ENCODE measurements around the gene EXOC6B. TPM values are rescaled to one million over a fixed set of nuclear protein-coding genes. Genes with fewer than 3 reads are reported as not detected.

The EXOC6B gene
- total RNA-seq, 1 experiment from 2014 or later, result 40.1 TPM

- no peaks in the 10 kb centered on the region for H3K23me2 ChIP-seq (ENCODE audit: insufficient read length, low read depth, low read length, poor library complexity, severe bottlenecking)
- WGBS (ENCODE audit: extremely low coverage, insufficient read length, low lambda C conversion rate), result no CpG with 5 or more reads among the region's 3 CpGs
- Mint-ChIP-seq H3K27ac (no peak overlapping the region), H3K4me1 (peaks cover 7 to 11% of the 10 kb centered on the region in 2 experiments; a peak in 3 of 4 replicates), H3K27me3 (ENCODE audit: low read depth) (no peaks in the 10 kb centered on the region), H3K9me3 (no peaks in the 10 kb centered on the region), H3K36me3 (ENCODE audit: insufficient read depth in 1 of 3, low read depth in 3 of 3) (no peaks in the 10 kb centered on the region), H3K4me3 (no peak overlapping the region)
- no peaks in the 10 kb centered on the region for H3K9me3 ChIP-seq (ENCODE audit: control insufficient read depth, low read depth, low read length)
- no peak overlapping the region for H3K4me2 ChIP-seq (ENCODE audit: insufficient read depth, insufficient read length, low read length)
- no peak overlapping the region for H2AFZ ChIP-seq (ENCODE audit: low read length)
- no peaks in the 10 kb centered on the region for H4K20me1 ChIP-seq (ENCODE audit: control insufficient read depth, insufficient read depth, insufficient read length)
- H4K91ac ChIP-seq (ENCODE audit: insufficient read length, low read depth, low read length), result no peak overlapping the region
- H4K8ac ChIP-seq (replicated peaks; ENCODE audit: insufficient read length, low read depth, low read length), result no peak overlapping the region
- no peak overlapping the region for H3K18ac ChIP-seq (ENCODE audit: insufficient read length, low read depth, low read length)
- no peaks in the 10 kb centered on the region for H3K4me1 ChIP-seq (ENCODE audit: insufficient read depth, low read length)
- no peak overlapping the region for H2BK12ac ChIP-seq (ENCODE audit: insufficient read length, low read depth, low read length)
- no peak overlapping the region for H2BK15ac ChIP-seq (ENCODE audit: low read depth, low read length)
- no peaks in the 10 kb centered on the region for H3K79me1 ChIP-seq (ENCODE audit: insufficient read depth, low read depth, low read length, poor library complexity, severe bottlenecking)
- no peak overlapping the region for H3K14ac ChIP-seq (ENCODE audit: insufficient read depth, low read length)
- H3K9ac ChIP-seq (ENCODE audit: extremely low read depth, insufficient read length, low read length), result no peak overlapping the region
- no peak for DNase-seq
- no peak overlapping the region for H2BK120ac ChIP-seq (ENCODE audit: low read depth, low read length, poor library complexity, severe bottlenecking)
- no peak for TF ChIP-seq CTCF (conservative IDR thresholded peaks at IDR 0.05)
- H4K5ac ChIP-seq (ENCODE audit: insufficient read length, low read depth, low read length), result no peak overlapping the region
- H3K27ac ChIP-seq (ENCODE audit: insufficient read length, low read depth, low read length), result no peak overlapping the region
- no peak overlapping the region for H2AK5ac ChIP-seq (ENCODE audit: insufficient read length, low read length)
- no peak overlapping the region for H3K4ac ChIP-seq (ENCODE audit: low read depth, low read length)
- H3T11ph ChIP-seq (ENCODE audit: low read length), result no peak overlapping the region
- no peaks in the 10 kb centered on the region for H3K79me2 ChIP-seq (ENCODE audit: insufficient read depth, low read length)
- H2BK5ac ChIP-seq (ENCODE audit: insufficient read length, low read length), result no peak overlapping the region
- no peak overlapping the region for H3K23ac ChIP-seq (ENCODE audit: insufficient read length, low read depth, low read length)
- no peaks in the 10 kb centered on the region for H3K27me3 ChIP-seq (ENCODE audit: insufficient read depth, low read length)
- H2BK20ac ChIP-seq (ENCODE audit: low read depth, low read length, poor library complexity, severe bottlenecking), result no peak overlapping the region
- H3K56ac ChIP-seq (ENCODE audit: insufficient read length, low read depth, low read length), result no peak overlapping the region
Observed at GRCh38 chr2:72685638-72686213, 140.1 kb downstream of the EXOC6B start.
